K562 (cell line): ENCODE results near the gene ACADSB. TPM values are rescaled to one million over a fixed set of nuclear protein-coding genes. Genes with fewer than 3 reads are reported as not detected.

Source experiments
- ATAC-seq: fragments of 200-7000 bp; cut with Tn5 transposase; 3 replicates; pipeline ENCODE4 v1.9.1; 2020; ENCODE audit warnings: moderate library complexity
- BruUV-seq: library from RNA; stranded (reverse); fragments of 400-500 nt; replicated peaks from 2 replicates; lab custom pipeline; 2021; lab: Mats Ljungman, UMichigan
- CTCF ChIA-PET: fragments of 300-600 bp; formaldehyde crosslinking; extraction: SDS; loops from one replicate; lab custom pipeline; 2021; ENCODE audit warnings: low intra/inter-chr PET ratio; lab: Yijun Ruan, JAX
- POLR2A ChIA-PET: fragments of 300-600, 350-650 bp; sonication (Branson Sonifier 250); formaldehyde crosslinking; extraction: SDS; loops from one replicate; lab custom pipeline; 2021; ENCODE audit warnings: antibody characterized with exemption, inconsistent platforms; lab: Yijun Ruan, JAX
- DNase-seq, 4 experiments: peaks; one replicate each; pipeline versions ENCODE4 v3.0.0 to v3.0.0-alpha.2; 2011 to 2018; ENCODE audit warnings: low spot score in 3 of 4, mixed read lengths in 3 of 4; ENCODE audit errors: extremely low read depth in 1 of 4
- FAIRE-seq: peaks from 2 replicates; lab custom pipeline; 2011; peaks lifted over from hg19 to GRCh38; lab: Jason Lieb, UNC
- H2AFZ ChIP-seq: 2 replicates; pipeline ENCODE4 v1.6.0; 2011; ENCODE audit warnings: low read depth, low read length, control low read depth, inconsistent platforms
- H3K27ac ChIP-seq: fragments of 200-600 bp; 3 replicates; pipeline ENCODE4 v1.8.0; 2011; ENCODE audit warnings: low read depth, mild to moderate bottlenecking, control low read depth, inconsistent platforms, low read length, moderate library complexity, mixed read lengths; ENCODE audit errors: extremely low read depth
- H3K27me3 ChIP-seq, 2 experiments: fragments of 300-600 bp in 1 of 2; 2 replicates in 1 of 2; 3 replicates in 1 of 2; pipeline versions ENCODE4 v1.6.0 to v1.8.0; 2011; ENCODE audit warnings: inconsistent platforms in 2 of 2, low read length in 2 of 2, mild to moderate bottlenecking in 1 of 2, mixed read lengths in 1 of 2, moderate library complexity in 1 of 2; ENCODE audit not compliant: control insufficient read depth in 2 of 2, insufficient read depth in 2 of 2
- H3K36me3 ChIP-seq: fragments of 300-600 bp; 3 replicates; pipeline ENCODE4 v1.8.0; 2011; ENCODE audit warnings: mild to moderate bottlenecking, low read length, inconsistent platforms; ENCODE audit not compliant: control insufficient read depth, insufficient read depth
- H3K4me1 ChIP-seq, 2 experiments: fragments of 200-600 bp in 1 of 2; replicated peaks in 1 of 2; 2 replicates in 1 of 2; 3 replicates in 1 of 2; pipeline versions ENCODE4 v1.5.1 to v1.8.0; 2011; ENCODE audit warnings: inconsistent platforms in 2 of 2, low read length in 2 of 2, mild to moderate bottlenecking in 1 of 2, mixed read lengths in 1 of 2, moderate library complexity in 1 of 2; ENCODE audit not compliant: control insufficient read depth in 2 of 2, insufficient read depth in 2 of 2
- H3K4me2 ChIP-seq: 2 replicates; pipeline ENCODE4 v1.6.1; 2011; ENCODE audit warnings: low read length, control low read depth, inconsistent platforms, mixed read lengths; ENCODE audit not compliant: insufficient read depth
- H3K4me3 ChIP-seq: fragments of 200-600 bp; sonication (generic), shearing (Covaris generic); 2 replicates; pipeline ENCODE4 v1.5.1; 2016; ENCODE audit warnings: control low read depth, inconsistent platforms
- H3K79me2 ChIP-seq: fragments of 200-600 bp; 3 replicates; pipeline ENCODE4 v1.8.0; 2011; ENCODE audit warnings: low read length, inconsistent platforms; ENCODE audit not compliant: control insufficient read depth, insufficient read depth
- H3K9ac ChIP-seq, 2 experiments: 2 replicates each; pipeline versions ENCODE4 v1.6.0 to v1.6.1; 2011; ENCODE audit warnings: low read depth in 2 of 2, low read length in 2 of 2, control low read depth in 1 of 2, inconsistent platforms in 1 of 2, mild to moderate bottlenecking in 1 of 2, mixed read lengths in 1 of 2; ENCODE audit not compliant: insufficient read depth in 1 of 2
- H3K9me1 ChIP-seq: one replicate; pipeline ENCODE4 v1.6.0; 2011; ENCODE audit warnings: inconsistent platforms, mild to moderate bottlenecking, low read length, moderate library complexity; ENCODE audit not compliant: control insufficient read depth, insufficient read depth
- H3K9me3 ChIP-seq: replicated peaks from 2 replicates; pipeline ENCODE4 v1.5.1; 2011; ENCODE audit warnings: low read depth, low read length, inconsistent platforms; ENCODE audit not compliant: control insufficient read depth, insufficient read depth
- H4K20me1 ChIP-seq: replicated peaks from 2 replicates; pipeline ENCODE4 v1.6.1; 2011; ENCODE audit warnings: low read length, inconsistent platforms, mixed read lengths; ENCODE audit not compliant: control insufficient read depth, insufficient read depth
- ARNT ChIP-seq, 2 experiments: fragments of 450-650 bp; IDR thresholded peaks; 2 replicates each; pipeline ENCODE4 v1.6.1; 2016; ENCODE audit warnings: mild to moderate bottlenecking in 1 of 2
- ASH1L ChIP-seq: fragments of 450-650 bp; IDR thresholded peaks from 2 replicates; pipeline ENCODE4 v1.6.1; 2018; ENCODE audit warnings: borderline replicate concordance, mild to moderate bottlenecking, low read depth; ENCODE audit not compliant: partially characterized antibody
- ATF6 ChIP-seq: sonication (generic); formaldehyde crosslinking; IDR thresholded peaks from 2 replicates; pipeline ENCODE4 v1.4.0; 2020; ENCODE audit warnings: mild to moderate bottlenecking, missing genetic modification reagents
- BRD9 ChIP-seq: fragments of 450-650 bp; IDR thresholded peaks from 2 replicates; pipeline ENCODE4 v1.6.1; 2018; ENCODE audit warnings: low read depth; ENCODE audit not compliant: partially characterized antibody
- FOS ChIP-seq: IDR thresholded peaks from 3 replicates; pipeline ENCODE4 v1.6.1; 2011; ENCODE audit not compliant: insufficient read length; ENCODE audit errors: extremely low read depth
- NCOA6 ChIP-seq: fragments of 450-650 bp; IDR thresholded peaks from 2 replicates; pipeline ENCODE4 v1.6.1; 2017; ENCODE audit warnings: mild to moderate bottlenecking
- NUFIP1 ChIP-seq: fragments of 450-650 bp; IDR thresholded peaks from 2 replicates; pipeline ENCODE4 v1.6.1; 2018; ENCODE audit not compliant: partially characterized antibody
- PRMT5 ChIP-seq: sonication (generic); formaldehyde crosslinking; IDR thresholded peaks from 2 replicates; pipeline ENCODE4 v1.5.0; 2020; ENCODE audit warnings: missing genetic modification reagents
- RFX7 ChIP-seq: fragments of 250-450 bp; sonication (Bioruptor Pico); IDR thresholded peaks from 2 replicates; pipeline ENCODE4 v1.5.1; 2021; ENCODE audit warnings: mild to moderate bottlenecking
- SMAD2 ChIP-seq: fragments of 150-350 bp; IDR thresholded peaks from 2 replicates; pipeline ENCODE4 v1.6.1; 2014; ENCODE audit warnings: low read depth, mild to moderate bottlenecking, low read length
- SRSF9 ChIP-seq: fragments of 200-400 bp; formaldehyde crosslinking; IDR thresholded peaks from 2 replicates; pipeline ENCODE4 v1.6.1; 2017; ENCODE audit warnings: low read depth, low read length, borderline replicate concordance
- ZNF232 ChIP-seq: sonication (generic); formaldehyde crosslinking; IDR thresholded peaks from 2 replicates; pipeline ENCODE4 v1.8.0; 2022; ENCODE audit warnings: mild to moderate bottlenecking, missing genetic modification reagents
- WGBS: fragments of 100-300 bp; shearing (Covaris generic); methylation state at CpG from one replicate; pipeline ENCODE4 v1.1.6; 2016; ENCODE audit warnings: low coverage, mixed read lengths; ENCODE audit not compliant: insufficient coverage; ENCODE audit errors: missing lambda C conversion rate; 5-methylcytosine and 5-hydroxymethylcytosine counted together
- in situ Hi-C: fragments of 300-500 bp; cut with MboI; formaldehyde crosslinking; loops from 4 replicates; pipeline ENCODE4 v1.15.0; 2018; ENCODE audit warnings: inconsistent platforms, mixed read lengths
- intact Hi-C: fragments of 100-400 bp; cut with micrococcal nuclease; formaldehyde crosslinking; loops from 2 replicates; pipeline ENCODE4 v1.14.2; 2022
- polyA plus RNA-seq, 8 experiments: library from polyadenylated mRNA; depleted of rRNA in 4 of 8; stranded (reverse) in 5 of 8; unstranded in 3 of 8; fragments of >200 nt; fragmentation: Nextera tagmentation in 2 of 8; fragmentation: Illumina TruSeq in 1 of 8; extraction: Ambion mirVana in 2 of 8; extraction: Trizol in 1 of 8; gene quantifications; 2 replicates each; pipeline versions ENCODE4 v1.2.1 to v1.2.3, GENCODE V29; 2011 to 2014; ENCODE audit warnings: inconsistent platforms in 1 of 8, missing spikeins in 1 of 8
- total RNA-seq, 7 experiments: library from RNA; depleted of rRNA in 6 of 7; stranded (reverse); fragments of >200 nt in 6 of 7; fragmentation: Illumina TruSeq in 2 of 7; extraction: Trizol in 2 of 7; gene quantifications; 2 replicates each; pipeline versions ENCODE4 v1.2.1 to v1.2.3, GENCODE V29; 2011 to 2021; ENCODE audit warnings: low replicate concordance in 1 of 7
- TF ChIP-seq, protein P1 (sequence below): fragments of 250-450 bp; sonication (Bioruptor Pico); IDR thresholded peaks from 2 replicates; pipeline ENCODE4 v1.9.0; 2021; ENCODE audit warnings: mild to moderate bottlenecking
- TF ChIP-seq, protein P2 (sequence below): fragments of 450-650 bp; IDR thresholded peaks from 2 replicates; pipeline ENCODE4 v1.6.1; 2018; ENCODE audit warnings: mild to moderate bottlenecking, low read depth; ENCODE audit not compliant: partially characterized antibody
- TF ChIP-seq, protein P3 (sequence below): fragments of 250-450 bp; sonication (Bioruptor Pico); IDR thresholded peaks from 2 replicates; pipeline ENCODE4 v1.4.0; 2020

The ACADSB gene
- total and polyA plus RNA-seq, 9 of the 15 experiments (the other 6 are each of a cell fraction or from before 2014, with no cell fraction given) = 2.9 to 9.1 (median 5.8) TPM

DNA sequence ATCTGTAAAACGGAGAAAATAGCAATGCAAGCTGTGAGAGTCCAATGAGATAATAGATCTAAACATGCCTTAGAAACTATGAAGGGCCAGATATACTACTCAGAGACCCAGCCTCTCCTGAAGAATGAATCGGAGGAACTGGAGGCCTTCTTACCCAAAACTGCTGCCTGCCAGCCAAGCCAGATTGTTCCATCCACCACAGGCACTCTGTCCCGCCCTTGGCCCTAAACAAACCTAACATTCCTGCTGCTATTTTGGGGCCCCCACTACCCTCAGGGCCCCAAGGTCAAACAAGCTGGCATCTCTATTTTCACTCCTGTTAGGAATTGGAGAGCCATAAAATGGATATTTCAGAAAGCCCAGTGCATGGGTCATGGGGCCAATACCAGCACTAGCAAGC is 79.0 kb downstream of the ACADSB start:
- ATAC-seq = no peak
- no peak overlapping the region for H3K27ac ChIP-seq
- no peak overlapping the region for H2AFZ ChIP-seq
- H3K4me3 ChIP-seq = no peak overlapping the region
- no peaks in the 10 kb centered on the region for H3K4me1 ChIP-seq
- BruUV-seq = no TSS peak
- DNase-seq = no peak
- no peaks in the 10 kb centered on the region for H3K36me3 ChIP-seq
- in situ Hi-C loops (no loop called here), intact Hi-C loops (no loop called here)
- H4K20me1 ChIP-seq = no peaks in the 10 kb centered on the region
- ChIA-PET CTCF (no interaction called here), POLR2A (no interaction called here)
- H3K4me2 ChIP-seq = no peak overlapping the region
- H3K9me1 ChIP-seq = no peaks in the 10 kb centered on the region
- H3K9me3 ChIP-seq = no peaks in the 10 kb centered on the region
- WGBS = 0% methylated on average over 2 of the region's 3 CpGs
- H3K79me2 ChIP-seq = no peaks in the 10 kb centered on the region
- TF ChIP-seq, protein P1, sequence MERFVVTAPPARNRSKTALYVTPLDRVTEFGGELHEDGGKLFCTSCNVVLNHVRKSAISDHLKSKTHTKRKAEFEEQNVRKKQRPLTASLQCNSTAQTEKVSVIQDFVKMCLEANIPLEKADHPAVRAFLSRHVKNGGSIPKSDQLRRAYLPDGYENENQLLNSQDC (CRISPR knock-in tag) = no peak
- TF ChIP-seq NUFIP1 = no peak
- TF ChIP-seq, protein P2, sequence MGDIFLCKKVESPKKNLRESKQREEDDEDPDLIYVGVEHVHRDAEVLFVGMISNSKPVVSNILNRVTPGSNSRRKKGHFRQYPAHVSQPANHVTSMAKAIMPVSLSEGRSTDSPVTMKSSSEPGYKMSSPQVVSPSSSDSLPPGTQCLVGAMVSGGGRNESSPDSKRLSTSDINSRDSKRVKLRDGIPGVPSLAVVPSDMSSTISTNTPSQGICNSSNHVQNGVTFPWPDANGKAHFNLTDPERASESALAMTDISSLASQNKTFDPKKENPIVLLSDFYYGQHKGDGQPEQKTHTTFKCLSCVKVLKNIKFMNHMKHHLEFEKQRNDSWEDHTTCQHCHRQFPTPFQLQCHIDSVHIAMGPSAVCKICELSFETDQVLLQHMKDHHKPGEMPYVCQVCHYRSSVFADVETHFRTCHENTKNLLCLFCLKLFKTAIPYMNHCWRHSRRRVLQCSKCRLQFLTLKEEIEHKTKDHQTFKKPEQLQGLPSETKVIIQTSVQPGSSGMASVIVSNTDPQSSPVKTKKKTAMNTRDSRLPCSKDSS = no peak
- no peak for TF ChIP-seq SRSF9
- TF ChIP-seq, protein P3, sequence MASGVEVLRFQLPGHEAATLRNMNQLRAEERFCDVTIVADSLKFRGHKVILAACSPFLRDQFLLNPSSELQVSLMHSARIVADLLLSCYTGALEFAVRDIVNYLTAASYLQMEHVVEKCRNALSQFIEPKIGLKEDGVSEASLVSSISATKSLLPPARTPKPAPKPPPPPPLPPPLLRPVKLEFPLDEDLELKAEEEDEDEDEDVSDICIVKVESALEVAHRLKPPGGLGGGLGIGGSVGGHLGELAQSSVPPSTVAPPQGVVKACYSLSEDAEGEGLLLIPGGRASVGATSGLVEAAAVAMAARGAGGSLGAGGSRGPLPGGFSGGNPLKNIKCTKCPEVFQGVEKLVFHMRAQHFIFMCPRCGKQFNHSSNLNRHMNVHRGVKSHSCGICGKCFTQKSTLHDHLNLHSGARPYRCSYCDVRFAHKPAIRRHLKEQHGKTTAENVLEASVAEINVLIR (CRISPR knock-in tag) = no peak
- TF ChIP-seq SMAD2 = no peak
- TF ChIP-seq FOS = no peak
- TF ChIP-seq ASH1L = no peak
- no peak for TF ChIP-seq RFX7 (CRISPR knock-in tag)
- TF ChIP-seq PRMT5 = no peak
- TF ChIP-seq NCOA6 = no peak
- TF ChIP-seq ZNF232 (CRISPR knock-in tag) = no peak
- TF ChIP-seq ATF6 (CRISPR knock-in tag) = no peak
- TF ChIP-seq BRD9 = no peak
- TF ChIP-seq ARNT (IDR thresholded peaks at IDR 0.05) = no peak
- no peak overlapping the region for H3K9ac ChIP-seq
- no peaks in the 10 kb centered on the region; a peak in 2 of 5 replicates for H3K27me3 ChIP-seq
- FAIRE-seq = no peak
